ENCODE data around the gene TINAG.

TINAG gene

GRCh38 chr6:54411767-54412166 is 103.5 kb downstream of the TINAG start:
- ATAC-seq, result no peak
- no peak for TF ChIP-seq OSR1 (CRISPR knock-in tag; IDR thresholded peaks at IDR 0.05)
- TF ChIP-seq BACH2 (CRISPR knock-in tag; IDR thresholded peaks at IDR 0.05; ENCODE audit: borderline replicate concordance), result no peak
- no peak for TF ChIP-seq ZNF565 (CRISPR knock-in tag; conservative IDR thresholded peaks at IDR 0.05; ENCODE audit: low read depth)
- no peak for TF ChIP-seq PATZ1 (CRISPR knock-in tag; IDR thresholded peaks at IDR 0.05; ENCODE audit: borderline replicate concordance)
- TF ChIP-seq ZC3H10 (CRISPR knock-in tag; IDR thresholded peaks at IDR 0.05), result no peak
- TF ChIP-seq TOX (CRISPR knock-in tag; IDR thresholded peaks at IDR 0.05; ENCODE audit: borderline replicate concordance), result no peak
- TF ChIP-seq ARNTL (CRISPR knock-in tag; IDR thresholded peaks at IDR 0.05; ENCODE audit: borderline replicate concordance, low read depth), result no peak

GRCh38 chr6:54415517-54415916 is 107.3 kb downstream of the TINAG start:
- TF ChIP-seq TOX (CRISPR knock-in tag; IDR thresholded peaks at IDR 0.05; ENCODE audit: borderline replicate concordance) (no peak), PATZ1 (CRISPR knock-in tag; IDR thresholded peaks at IDR 0.05; ENCODE audit: borderline replicate concordance) (no peak), ISL1 (CRISPR knock-in tag; IDR thresholded peaks at IDR 0.05) (no peak), ZFP30 (CRISPR knock-in tag; IDR thresholded peaks at IDR 0.05) (no peak), ARNTL (CRISPR knock-in tag; IDR thresholded peaks at IDR 0.05; ENCODE audit: borderline replicate concordance, low read depth) (no peak), ZNF8 (CRISPR knock-in tag; IDR thresholded peaks at IDR 0.05) (no peak), ESRRG (CRISPR knock-in tag; IDR thresholded peaks at IDR 0.05) (no peak)
- no peak for ATAC-seq

- peak; percentile 91 for ATAC-seq
- TF ChIP-seq SNAI2 (CRISPR knock-in tag; IDR thresholded peaks at IDR 0.05) (no peak), CREB5 (CRISPR knock-in tag; IDR thresholded peaks at IDR 0.05; ENCODE audit: low read depth) (no peak), ARNTL (CRISPR knock-in tag; IDR thresholded peaks at IDR 0.05; ENCODE audit: borderline replicate concordance, low read depth) (no peak), POU6F1 (CRISPR knock-in tag; IDR thresholded peaks at IDR 0.05; ENCODE audit: borderline replicate concordance, low read depth) (no peak), TOX (CRISPR knock-in tag; IDR thresholded peaks at IDR 0.05; ENCODE audit: borderline replicate concordance) (no peak)
Measured at GRCh38 chr6:54419885-54420284, 111.6 kb downstream of the TINAG start.

- TF ChIP-seq SNAI2 (CRISPR knock-in tag; IDR thresholded peaks at IDR 0.05) (no peak), ESRRG (CRISPR knock-in tag; IDR thresholded peaks at IDR 0.05) (no peak), ZC3H10 (CRISPR knock-in tag; IDR thresholded peaks at IDR 0.05) (no peak), ZNF8 (CRISPR knock-in tag; IDR thresholded peaks at IDR 0.05) (no peak)
- ATAC-seq, result no peak
Measured at GRCh38 chr6:54426995-54427394, 118.8 kb downstream of the TINAG start.

GRCh38 chr6:54427396-54427937 is 119.2 kb downstream of the TINAG start:
- TF ChIP-seq PATZ1 (CRISPR knock-in tag; IDR thresholded peaks at IDR 0.05; ENCODE audit: borderline replicate concordance) (no peak), ZNF565 (CRISPR knock-in tag; conservative IDR thresholded peaks at IDR 0.05; ENCODE audit: low read depth) (no peak), ZNF70 (CRISPR knock-in tag; IDR thresholded peaks at IDR 0.05) (no peak)
- ATAC-seq, result no peak

Data from SK-N-SH treated with all-trans-retinoic acid at 6 μM for 48 hours (cell line).